ENCODE results near the gene GNG7. TPM values are rescaled to one million over a fixed set of nuclear protein-coding genes. Genes with fewer than 3 reads are reported as not detected.
A peak's percentile ranks its signal among the peaks of the same experiment; 100 is the strongest.
"Not testable (repeated sequence)": the region's sequence is repeated elsewhere in the genome, so short reads cannot be mapped to it uniquely, and the experiment has no call there.

The GNG7 gene
- total RNA-seq, 1 experiment from 2014 or later = 0.47 TPM

DNA sequence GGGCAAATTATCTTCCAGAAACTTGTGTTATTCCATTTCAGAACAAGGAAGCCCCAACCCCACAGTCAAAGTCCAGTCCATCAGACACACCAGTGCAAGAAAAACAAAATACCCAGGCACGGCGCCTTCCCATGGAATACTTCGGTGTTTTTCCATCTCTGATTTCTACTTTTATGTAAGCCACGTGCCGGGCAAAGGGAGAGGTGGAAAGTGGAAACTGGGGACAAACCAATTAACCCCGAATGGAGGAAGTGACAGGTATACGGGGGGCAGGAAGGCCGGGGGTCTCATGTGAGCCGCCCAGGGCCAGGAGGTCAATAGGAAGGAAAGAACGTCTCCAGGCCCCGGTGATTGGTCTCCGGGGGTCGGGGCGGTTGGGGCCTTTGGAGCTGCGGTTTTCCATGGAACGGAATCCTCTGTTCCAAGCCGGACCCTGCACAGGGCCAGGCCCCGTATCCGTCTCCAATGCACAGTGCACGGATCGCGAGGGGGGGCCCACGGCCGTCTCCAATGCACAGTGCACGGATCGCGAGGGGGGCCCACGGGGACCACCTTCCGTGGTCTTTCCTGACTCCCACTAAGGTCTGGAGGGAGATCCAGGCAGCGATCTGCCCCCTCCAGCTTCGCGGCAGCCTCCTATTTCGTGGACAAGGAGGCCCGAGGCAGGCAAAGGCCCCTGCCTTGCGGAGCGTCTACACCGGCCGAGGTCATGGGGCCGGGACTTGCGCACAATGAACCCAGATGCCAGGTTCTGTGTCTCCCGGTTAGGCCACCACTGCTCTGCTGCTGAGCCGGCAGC, 146.9 kb downstream of the GNG7 start:
- in situ Hi-C loops (cut with HindIII; ENCODE audit: low pct_unique_long_range_greater_than_20kb, low sequenced_read_pairs) = no loop called here
- no peak for DNase-seq (ENCODE audit: low read depth)

DNA sequence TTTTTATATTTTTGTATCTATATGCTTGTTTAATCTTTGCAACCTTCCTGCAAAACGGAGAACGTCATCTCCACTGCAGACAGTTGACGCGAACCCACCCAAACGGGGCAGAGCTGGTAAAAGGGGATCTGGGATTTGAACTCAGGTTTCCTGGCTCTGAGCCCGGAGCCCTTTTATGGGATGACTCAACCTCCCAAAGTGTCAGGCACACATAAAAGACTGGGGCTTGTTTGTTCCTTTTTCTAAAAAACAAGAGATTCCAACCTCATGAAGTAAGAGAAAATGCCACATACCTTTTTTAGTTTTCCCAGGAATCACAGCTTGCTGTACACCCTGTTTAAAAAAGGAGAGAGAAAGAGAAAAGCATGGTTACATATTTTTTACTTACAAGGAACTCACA, 147.6 kb downstream of the GNG7 start:
- DNase-seq (ENCODE audit: low read depth) = no peak
- in situ Hi-C loops (cut with HindIII; ENCODE audit: low pct_unique_long_range_greater_than_20kb, low sequenced_read_pairs) = no loop called here

DNA sequence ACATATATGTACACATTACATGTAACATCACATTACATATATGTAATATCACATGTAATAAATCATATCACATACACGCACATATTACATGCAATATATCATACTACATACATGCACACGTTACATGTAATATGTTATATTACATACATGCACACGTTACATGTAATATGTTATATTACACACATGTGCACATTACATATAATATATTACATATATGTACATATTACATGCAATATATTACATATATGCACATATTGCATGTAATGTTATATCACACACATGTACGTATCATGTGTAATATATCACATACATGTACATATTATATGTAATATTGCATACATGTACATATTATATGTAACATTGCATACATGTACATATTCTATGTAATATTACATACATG, 149.0 kb downstream of the GNG7 start:
- in situ Hi-C loops (cut with HindIII; ENCODE audit: low pct_unique_long_range_greater_than_20kb, low sequenced_read_pairs) = no loop called here
- no peak for DNase-seq (ENCODE audit: low read depth)

DNA sequence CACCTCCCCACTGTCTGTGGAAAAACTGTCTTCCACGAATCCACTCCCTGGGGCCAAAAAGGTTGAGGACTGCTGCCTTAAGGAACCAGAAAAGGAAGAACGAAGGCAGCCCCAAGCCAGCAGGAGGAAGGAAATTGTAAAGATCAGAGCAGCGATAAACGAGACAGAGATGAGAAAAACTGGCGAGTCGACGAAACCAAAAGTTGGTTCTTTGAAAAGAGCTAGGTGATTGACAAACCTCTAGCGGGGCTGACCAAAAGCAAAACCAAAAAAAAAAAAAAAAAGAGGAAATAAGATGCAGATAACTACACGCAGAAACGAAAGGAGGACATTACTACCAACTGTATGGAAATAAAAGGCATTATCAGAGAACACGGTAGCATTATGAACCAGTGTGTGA, 149.6 kb downstream of the GNG7 start:
- in situ Hi-C loops (cut with HindIII; ENCODE audit: low pct_unique_long_range_greater_than_20kb, low sequenced_read_pairs) = no loop called here
- no peak for DNase-seq (ENCODE audit: low read depth)

DNA sequence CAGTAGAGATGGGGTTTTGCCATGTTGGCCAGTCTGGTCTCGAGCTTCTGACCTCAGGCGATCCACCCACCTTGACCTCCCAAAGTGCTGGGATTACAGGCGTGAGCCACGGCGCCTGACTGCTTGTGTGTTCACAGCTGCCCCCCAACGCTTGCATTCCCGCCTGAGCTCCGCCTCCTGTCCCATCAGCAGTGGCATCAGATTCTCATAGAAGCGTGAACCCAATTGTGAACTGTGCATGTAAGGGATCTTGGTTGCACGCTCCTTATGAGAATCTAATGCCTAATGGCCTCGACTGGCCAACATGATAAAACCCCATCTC, 150.7 kb downstream of the GNG7 start:
- no peak for DNase-seq (ENCODE audit: low read depth)
- in situ Hi-C loops (cut with HindIII; ENCODE audit: low pct_unique_long_range_greater_than_20kb, low sequenced_read_pairs) = no loop called here

DNA sequence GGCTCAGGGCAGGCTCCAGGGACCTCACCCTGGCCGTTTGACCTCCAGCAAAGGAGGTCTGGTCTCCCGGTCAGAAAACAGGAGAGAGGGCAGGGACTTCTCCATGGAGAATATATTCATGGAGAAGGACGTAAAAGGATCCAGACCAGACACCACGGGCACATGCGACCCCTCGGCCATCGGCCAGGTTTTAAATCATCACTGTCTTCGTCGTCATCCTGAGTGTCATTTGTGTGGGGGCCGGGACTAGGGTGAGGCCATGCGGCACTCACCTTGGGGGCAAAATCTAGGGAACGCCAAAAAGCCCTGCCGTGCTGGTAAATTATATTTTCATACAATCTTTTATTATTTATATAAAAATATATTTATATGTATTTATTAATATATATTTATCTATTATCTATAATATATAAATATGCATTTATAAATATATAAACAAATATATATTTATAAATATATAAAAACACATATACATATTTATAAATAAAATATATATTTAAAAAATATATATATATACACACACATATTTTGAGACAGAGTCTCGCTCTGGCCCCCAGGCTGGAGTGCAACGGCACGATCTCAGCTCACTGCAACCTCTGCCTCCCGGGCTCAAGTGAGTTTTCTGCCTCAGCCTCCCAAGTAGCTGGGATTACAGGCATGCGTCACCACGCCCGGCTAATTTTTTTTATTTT, 151.2 kb downstream of the GNG7 start:
- in situ Hi-C loops (cut with HindIII; ENCODE audit: low pct_unique_long_range_greater_than_20kb, low sequenced_read_pairs) = no loop called here
- no peak for DNase-seq (ENCODE audit: low read depth)

DNA sequence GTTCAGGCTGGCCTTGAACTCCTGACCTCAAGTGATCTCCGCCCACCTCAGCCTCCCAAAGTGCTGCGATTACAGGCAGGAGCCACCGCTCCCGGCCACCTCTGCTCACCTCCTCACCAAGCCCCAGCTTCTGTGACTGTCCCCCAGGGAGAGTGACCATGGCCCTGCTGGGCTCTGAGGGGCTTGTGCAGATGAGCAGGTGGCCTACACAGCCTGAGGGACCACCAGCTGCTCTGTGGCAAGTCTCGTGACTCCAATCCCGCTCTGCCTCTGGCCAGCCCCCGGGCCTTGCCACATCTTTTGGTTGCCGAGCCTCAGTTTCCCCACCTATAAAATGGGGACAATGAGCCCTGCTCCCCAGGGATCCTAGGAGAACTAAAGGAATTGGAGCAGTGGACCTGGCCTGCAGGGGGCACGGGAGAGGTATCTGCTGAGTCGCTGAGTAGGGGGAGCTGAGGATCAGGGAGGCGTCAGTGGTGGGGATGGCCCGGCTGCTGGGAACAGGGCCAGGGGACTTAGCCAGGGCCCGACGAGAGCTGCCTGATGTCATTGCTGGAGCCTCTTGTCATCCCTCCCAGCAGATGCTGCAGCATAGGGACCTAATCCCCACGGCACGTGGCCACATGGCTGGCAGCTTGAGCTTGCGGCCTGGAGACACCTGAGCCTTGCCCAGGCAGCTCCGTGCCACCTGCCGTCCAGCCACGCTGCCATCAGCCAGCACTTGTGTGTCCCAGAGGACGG, 151.9 kb downstream of the GNG7 start:
- in situ Hi-C loops (cut with HindIII; ENCODE audit: low pct_unique_long_range_greater_than_20kb, low sequenced_read_pairs) = no loop called here
- no peak for DNase-seq (ENCODE audit: low read depth)

DNA sequence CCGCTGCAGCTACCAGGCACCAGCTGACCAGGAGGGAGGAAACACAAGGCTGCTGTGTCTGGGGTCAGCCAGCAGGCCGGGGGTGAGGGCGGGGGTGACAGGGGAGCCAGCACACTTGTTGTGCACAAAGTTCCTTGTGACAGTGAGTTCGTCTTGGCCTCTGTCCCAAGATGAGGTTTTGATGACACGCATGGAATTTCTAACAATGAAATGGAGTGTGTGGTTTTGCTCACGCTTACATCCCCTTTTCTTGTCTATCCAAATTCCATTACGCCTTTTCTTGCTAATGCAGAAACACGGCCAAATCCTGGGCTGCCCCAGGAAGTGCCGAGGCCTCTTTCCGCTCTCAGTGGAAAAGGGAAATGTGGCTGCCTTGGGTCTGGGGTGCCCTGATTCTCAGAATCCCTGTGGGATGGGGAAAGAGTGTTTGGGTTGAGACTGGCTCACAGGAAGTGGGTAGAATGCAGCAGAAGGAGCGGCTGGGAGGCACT, 152.7 kb downstream of the GNG7 start:
- no peak for DNase-seq (ENCODE audit: low read depth)
- in situ Hi-C loops (cut with HindIII; ENCODE audit: low pct_unique_long_range_greater_than_20kb, low sequenced_read_pairs) = no loop called here

DNA sequence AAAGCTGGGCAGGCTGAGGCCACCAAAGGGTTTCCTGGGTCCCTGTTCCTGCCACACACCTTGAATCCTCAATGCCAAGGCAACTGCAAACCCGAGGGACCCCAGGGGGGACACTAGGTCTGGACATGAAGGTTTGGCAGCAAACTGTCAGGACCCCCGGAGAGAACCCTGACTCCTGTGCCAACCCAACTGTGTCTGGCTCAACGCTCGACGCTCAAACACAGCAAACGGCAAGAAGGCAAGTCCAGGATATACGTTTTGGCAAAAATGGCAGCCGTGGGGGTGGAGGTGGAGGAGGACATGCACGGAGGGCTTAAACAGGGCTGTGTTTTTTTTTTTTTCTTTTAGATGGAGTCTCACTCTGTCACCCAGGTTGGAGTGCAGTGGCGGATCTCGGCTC, 153.5 kb downstream of the GNG7 start:
- DNase-seq (ENCODE audit: low read depth) = no peak
- in situ Hi-C loops (cut with HindIII; ENCODE audit: low pct_unique_long_range_greater_than_20kb, low sequenced_read_pairs) = no loop called here

DNA sequence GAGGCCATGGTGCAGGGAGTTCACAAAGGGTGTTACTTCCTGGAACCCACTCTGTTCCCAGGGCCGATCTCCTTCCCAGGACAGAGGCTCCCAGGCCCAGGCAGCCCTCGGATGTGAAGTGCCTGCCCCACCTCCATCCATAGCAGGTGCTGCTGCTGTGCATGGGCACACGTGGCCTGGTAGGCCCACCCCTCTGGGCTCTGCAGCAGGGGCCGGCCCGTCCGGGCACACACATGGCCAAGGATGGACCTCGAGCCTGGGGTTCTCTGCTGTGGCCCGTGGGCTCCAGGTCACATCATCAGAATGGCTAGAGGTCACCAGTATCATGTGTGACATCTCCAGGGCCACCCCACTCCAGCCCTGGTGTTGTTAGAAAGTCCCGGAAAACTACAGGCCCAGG, 154.8 kb downstream of the GNG7 start:
- DNase-seq (ENCODE audit: low read depth) = no peak
- in situ Hi-C loops (cut with HindIII; ENCODE audit: low pct_unique_long_range_greater_than_20kb, low sequenced_read_pairs) = no loop called here

DNA sequence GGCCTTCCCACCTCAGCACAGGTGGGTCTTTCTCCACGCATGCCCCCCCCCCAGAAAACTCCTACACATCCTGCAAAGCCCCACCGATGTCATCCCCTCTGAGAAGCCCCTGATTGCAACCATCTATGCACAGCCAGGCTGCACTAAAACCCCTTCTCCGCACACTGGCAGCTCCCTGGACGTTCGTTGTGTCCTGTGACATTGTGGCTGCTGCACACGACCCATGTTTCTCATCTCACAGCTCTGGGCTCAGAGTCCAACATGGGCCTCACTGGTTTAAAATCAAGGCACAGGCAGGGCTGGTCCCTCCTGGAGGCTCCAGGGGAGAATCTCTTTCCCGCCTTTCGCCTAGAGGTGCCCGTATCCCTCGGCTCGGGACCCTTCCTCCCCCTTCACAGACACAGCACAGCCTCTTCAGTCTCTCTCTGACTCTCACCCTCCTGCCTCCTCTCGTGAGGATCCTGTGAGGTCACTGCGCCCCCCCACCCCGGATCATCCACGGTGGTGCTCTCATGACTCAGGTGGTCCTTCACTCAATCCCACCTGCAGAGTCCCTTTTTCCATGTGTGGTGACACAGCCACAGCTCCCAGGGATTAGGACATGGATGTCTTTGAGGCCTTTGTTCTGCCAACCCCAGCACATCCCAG, 155.3 kb downstream of the GNG7 start:
- in situ Hi-C loops (cut with HindIII; ENCODE audit: low pct_unique_long_range_greater_than_20kb, low sequenced_read_pairs) = no loop called here

DNA sequence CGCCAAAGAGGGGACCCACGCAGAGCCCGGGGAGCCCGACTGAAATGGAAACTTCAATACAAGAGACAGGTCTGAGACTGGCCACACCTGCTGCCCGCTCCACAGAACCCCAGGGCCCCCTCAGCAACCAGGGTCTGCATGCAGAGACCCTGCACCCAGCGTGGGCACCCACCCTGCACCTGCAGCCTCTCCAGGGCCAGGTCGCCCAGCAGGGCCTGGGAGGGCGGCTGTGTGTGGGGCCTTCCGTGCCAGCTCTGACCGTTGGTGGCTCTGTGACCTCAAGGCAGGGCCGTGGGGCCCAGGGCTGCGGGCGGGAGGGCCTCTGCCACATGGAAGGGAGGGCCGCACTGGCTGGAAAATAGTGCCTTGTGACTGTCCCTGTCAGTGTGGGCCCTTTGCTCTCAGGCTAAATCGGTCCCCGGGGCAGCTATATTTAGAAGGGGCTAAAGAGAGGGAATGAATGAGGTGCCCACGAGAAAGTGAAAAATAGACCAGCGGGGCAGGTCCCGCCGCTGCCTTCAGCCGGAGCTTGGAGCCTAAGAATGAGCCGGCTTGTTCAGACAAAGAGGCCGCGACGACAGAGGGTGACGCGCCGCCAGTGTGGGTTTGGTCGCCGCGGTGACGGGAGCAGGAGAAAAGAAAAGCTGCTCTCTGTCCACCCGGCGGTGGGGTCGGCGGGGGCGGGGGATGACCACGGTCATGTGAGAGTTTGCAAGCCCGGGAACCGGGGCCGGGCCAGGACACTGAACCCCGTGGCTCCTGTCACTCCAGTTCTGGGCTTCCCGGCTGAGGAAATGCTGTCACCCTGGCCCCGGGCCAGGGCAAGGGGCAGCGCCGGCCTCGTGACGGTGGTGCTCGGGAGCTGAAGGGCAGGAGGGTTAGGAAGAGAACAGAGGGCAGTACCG, 156.1 kb downstream of the GNG7 start:
- DNase-seq (ENCODE audit: low read depth) = no peak
- in situ Hi-C loops (cut with HindIII; ENCODE audit: low pct_unique_long_range_greater_than_20kb, low sequenced_read_pairs) = no loop called here

More for the DNA sequence above, 155.3 kb downstream of the GNG7 start:
- no peak for DNase-seq (ENCODE audit: low read depth)

DNA sequence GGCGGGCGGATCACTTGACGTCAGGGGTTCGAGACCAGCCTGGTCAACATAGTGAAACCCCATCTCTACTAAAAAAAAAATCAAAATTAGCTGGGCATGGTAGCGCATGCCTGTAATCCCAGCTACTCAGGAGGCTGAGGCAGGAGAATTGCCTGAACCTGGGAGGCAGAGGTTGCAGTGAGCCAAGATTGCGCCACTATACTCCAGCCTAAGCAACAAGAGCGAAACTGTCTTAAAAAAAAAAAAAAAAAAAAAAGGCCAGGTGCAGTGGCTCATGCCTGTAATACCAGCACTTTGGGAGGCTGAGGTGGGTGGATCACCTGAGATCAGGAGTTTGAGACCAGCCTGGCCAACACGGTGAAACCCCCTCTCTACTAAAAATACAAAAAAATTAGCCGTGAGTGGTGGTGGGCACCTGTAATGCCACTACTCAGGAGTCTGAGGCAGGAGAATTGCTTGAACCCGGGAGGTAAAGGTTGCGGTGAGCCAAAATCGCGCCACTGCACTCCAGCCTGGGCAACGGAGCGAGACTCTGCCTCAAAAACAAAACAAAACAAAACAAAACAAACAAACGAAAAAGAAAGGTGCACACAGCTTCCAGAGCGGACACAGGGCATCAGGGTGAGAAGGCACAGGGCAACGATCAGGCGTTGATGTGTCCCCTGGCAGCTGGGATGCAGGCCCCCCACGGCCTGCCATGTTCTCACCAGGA, 156.9 kb downstream of the GNG7 start:
- DNase-seq (ENCODE audit: low read depth); in situ Hi-C loops (cut with HindIII; ENCODE audit: low pct_unique_long_range_greater_than_20kb, low sequenced_read_pairs): not testable (repeated sequence)

DNA sequence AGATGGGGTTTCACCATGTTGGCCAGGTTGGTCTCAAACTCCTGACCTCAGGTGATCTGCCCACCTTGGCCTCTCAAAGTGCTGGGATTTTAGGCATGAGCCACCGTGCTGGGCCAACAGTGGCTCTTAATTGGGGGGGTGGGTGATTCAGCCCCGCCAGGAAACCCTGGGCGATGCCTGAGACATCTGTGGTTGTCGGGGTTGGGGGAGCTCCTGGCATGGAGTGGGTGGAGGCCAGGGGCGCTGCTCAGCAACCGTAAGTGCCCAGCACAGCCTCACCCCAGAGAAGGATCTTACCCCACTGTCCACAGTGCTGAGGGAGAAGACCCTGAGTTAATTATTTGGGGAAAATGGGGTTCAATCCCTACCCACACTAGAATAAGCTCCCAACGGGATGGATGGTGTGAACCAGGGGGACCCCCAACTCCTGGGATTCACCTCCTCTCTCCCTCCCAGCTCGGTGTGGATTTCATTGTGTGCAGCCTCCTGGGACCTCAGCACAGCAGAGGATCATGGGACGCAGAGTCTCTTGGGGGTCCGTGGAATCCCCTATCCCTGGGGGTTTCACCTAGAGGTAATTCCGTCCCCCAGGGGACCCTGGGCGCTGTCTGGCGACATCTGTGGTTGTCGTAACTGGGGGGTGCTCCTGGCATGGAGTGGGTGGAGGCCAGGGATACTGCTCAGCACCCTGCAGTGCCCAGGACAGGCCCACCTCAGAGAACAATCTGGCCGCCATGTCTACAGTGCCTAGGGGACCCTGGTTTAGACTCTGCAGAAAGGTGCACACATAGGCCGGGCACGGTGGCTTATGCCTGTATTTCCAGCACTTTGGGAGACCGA, 157.7 kb downstream of the GNG7 start:
- no peak for DNase-seq (ENCODE audit: low read depth)
- in situ Hi-C loops (cut with HindIII; ENCODE audit: low pct_unique_long_range_greater_than_20kb, low sequenced_read_pairs) = no loop called here

DNA sequence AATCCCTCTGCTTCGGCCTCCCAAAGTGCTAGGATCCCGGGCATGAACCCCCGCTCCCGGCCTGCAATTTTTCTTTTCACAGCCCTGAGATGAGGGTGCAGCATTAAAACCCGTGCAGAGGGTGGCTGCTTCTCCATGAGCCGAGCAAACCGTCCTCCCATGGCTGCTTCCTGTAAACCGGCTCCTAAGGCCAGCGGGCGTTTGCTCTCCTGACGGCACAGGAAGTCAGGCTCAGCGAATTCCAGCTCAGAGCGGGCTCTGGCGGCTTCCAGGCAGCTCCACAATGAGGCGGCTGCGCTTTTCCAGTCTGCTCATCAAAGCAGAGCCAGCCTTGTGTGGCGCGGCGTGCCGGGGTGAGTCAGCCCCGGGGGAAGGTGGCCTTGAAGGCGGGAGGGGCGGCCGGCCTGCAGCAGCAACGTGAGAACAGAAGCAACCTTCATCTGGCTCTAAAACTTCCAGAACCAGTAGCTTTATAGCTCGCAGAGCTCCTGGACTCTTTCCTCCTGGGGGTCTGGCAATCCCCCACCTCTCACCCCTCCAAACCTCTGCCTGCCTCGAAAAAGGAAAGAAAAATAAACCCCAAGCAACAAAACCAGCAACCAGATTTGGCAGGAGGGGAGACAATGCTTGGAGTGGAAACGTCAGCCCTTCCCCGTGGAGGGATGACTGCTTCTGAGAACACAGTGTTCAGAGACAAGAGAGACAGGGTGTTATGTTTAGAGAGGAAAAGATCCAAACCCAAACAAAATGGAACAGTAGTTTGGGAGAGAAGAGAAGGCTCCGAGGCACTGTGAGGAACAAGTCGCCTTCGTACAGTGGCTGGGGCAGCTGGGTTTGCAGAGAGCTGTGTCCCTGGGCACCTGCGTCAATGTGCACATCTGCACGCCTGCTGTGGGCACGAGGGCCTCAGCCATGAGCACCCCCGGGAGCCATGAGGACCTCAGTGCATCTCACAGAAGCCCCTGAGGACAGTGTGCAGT, 158.7 kb downstream of the GNG7 start:
- DNase-seq (ENCODE audit: low read depth) = peak; percentile 84
- in situ Hi-C loops (cut with HindIII; ENCODE audit: low pct_unique_long_range_greater_than_20kb, low sequenced_read_pairs) = no loop called here
